Measurements from ENCODE around the gene PTPRN2.

DNA sequence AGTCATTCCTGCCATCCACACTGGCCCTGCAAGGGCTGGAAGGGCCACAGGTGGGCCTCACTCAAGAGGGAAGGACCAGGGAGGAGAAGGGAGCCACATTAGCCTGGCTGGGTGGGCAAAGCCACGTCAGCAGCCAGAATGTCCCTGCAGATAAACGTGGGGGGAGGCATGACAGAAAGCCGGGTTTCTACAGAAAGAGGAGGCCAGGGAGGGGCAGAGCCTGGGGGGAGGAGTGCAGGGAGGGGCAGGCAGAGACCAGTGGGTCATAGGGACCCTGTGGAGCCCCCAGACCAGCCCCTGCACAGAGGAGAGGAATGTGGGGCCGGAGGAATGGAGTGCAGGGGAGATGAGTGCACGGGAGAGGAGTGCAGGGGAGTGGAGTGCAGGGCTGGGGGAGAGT, 590.2 kb downstream of the PTPRN2 start:
- TF ChIP-seq EZH2 (IDR thresholded peaks at IDR 0.05; ENCODE audit: borderline replicate concordance, low read depth, low read length, poor library complexity, severe bottlenecking) (no peak), CTCF (conservative IDR thresholded peaks at IDR 0.05; ENCODE audit: low read depth, low read length) (no peak)

Data from A673 (cell line).